Stimulated activated CD8-positive, alpha-beta memory T cell treated with anti-CD3 and anti-CD28 coated beads, Interleukin-7, amount 100 ng/mL, for 4 hours (primary cell): ENCODE measurements around the gene SNX20.

Source experiments
- DNase-seq, 2 donors: peaks; one replicate each; pipeline ENCODE4 v3.0.0-alpha.2; 2020; ENCODE audit warnings: low read depth in 2 of 2

The SNX20 gene

DNA sequence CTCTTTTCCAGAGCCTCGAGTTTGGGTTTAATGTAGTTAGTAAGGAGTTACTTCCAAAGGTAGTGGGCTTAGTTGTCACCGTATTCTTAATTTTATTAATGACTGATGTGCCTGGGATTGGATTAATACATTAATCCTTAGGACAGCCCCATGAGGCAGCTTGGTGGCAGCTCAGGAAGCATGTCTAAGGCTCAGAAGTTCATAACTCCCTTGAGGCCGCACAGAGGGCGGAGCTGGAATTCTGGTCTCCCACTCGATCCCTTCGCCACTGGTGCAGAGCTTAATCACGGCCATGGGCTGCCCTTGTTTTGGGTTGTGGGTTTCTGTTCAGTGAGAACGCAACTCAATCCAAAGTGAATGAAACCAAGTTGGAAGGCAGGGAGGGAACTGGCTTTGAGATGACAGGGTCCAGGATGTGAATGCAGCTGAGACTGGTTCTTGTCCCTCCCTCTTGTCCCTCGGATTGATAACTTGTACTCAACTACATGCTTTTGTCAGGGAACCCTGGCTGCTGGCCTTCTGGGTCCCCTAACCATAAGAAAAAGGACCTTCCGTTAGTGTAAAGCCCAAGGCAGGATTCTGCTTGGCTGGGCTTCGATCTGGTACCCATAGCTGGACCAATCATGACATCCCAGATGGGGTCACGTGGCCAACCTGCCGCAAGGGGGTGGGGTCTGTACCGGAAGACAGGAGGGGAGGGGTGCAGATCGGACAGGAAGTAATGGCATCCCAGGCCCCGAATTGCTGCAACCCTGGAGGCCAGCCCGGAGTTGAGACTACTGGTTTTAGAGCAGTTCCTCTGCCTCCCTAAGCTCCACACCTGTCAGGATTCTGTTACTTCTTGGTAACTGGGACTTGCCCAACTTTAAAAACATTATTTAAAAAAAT lies 45.4 kb downstream of the SNX20 start:
- no peak for DNase-seq

DNA sequence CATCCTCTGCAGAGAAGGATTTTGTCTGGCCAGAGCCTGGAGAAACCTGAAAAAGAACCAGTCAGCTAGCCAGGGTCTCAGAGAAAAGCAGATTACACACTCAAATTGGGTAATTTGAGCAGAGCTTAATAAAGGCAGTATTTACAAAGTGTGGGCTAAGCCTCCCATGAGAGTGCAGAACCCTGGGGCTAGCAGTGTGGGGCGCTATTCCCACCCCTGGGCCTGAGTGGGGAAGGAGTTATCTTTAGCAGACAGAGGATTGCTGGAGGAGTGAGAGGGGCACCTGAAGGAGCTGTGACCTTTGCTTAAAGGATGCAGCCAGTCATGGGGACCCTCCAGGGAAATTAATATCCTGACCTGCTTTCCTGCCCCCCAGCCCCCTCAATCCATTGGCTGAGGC lies 46.2 kb downstream of the SNX20 start:
- no peak for DNase-seq

- no peak for DNase-seq
Observed at GRCh38 chr16:50634090-50634489, 47.0 kb downstream of the SNX20 start.

- DNase-seq, result no peak
Observed at GRCh38 chr16:50632927-50633800, 47.9 kb downstream of the SNX20 start.

- no peak for DNase-seq
Observed at GRCh38 chr16:50631985-50632576, 49.0 kb downstream of the SNX20 start.

GRCh38 chr16:50631249-50631984 lies 49.7 kb downstream of the SNX20 start:
- DNase-seq, result no peak

GRCh38 chr16:50630394-50631020 lies 50.6 kb downstream of the SNX20 start:
- DNase-seq, result no peak

GRCh38 chr16:50629334-50629733 lies 51.8 kb downstream of the SNX20 start:
- DNase-seq, result no peak

- no peak for DNase-seq
Observed at GRCh38 chr16:50628156-50628802, 52.8 kb downstream of the SNX20 start.

- peak in 1 of 2 donors; percentile 20 for DNase-seq
Observed at GRCh38 chr16:50627419-50627818, 53.7 kb downstream of the SNX20 start.

- no peak for DNase-seq
Observed at GRCh38 chr16:50626868-50627267, 54.2 kb downstream of the SNX20 start.

GRCh38 chr16:50625374-50625773 lies 55.7 kb downstream of the SNX20 start:
- no peak for DNase-seq

DNA sequence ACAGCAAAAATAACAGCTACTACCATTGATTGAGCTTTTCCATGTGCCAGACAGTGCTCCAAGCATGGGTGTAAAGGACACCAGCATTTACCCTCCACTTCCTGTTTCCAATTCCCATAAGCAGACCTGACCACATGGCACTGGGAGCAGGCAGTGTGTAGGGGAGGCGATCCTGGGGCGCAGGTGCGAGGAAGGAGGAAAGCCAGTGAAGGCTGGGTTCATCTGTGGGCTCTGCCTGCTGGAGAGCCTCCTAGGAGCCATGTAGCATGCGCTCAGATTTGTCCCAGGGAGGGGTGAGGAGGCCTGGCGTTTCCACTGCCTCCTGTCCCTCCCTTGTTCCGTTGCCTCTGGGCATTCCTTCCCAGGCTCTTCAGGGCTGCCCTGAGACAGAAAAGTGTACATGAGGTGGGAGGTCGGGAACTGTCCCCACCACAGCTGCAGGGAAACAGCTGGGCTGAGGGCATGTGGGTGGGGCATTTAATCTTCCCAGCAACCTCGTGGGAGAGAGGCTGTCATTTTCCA lies 56.6 kb downstream of the SNX20 start:
- DNase-seq, result no peak

- DNase-seq, result no peak
Observed at GRCh38 chr16:50622643-50623369, 58.3 kb downstream of the SNX20 start.

DNA sequence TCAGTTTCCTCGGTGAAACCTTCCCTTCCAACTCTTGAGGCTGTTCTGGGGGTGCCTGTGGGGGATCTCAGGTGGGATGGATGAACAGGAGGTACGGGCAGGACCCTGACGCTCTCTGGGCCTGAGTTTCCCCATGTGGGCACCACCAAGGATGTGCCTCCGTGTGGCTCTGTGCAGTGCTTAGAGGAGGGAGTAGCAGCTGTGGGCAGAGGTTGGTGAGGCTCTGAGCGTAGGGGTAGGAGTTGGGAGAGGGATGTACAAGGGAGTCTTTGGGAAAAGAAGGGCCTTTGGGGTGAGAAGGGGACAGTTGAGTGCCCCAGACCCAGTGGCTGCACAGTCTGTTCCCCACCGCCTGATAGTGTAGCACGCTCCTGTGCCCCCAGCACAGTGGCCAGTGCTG lies 59.1 kb downstream of the SNX20 start:
- DNase-seq, result no peak
